Loucy (cell line): Measurements from ENCODE around the gene PACRG.

ENCODE experiments used
- H2AFZ ChIP-seq: fragments of 200-600 bp; sonication (generic); 2 replicates; pipeline ENCODE4 v1.6.0; 2016; ENCODE audit warnings: antibody characterized with exemption, mild to moderate bottlenecking, low read length, moderate library complexity
- H3F3A ChIP-seq: fragments of 200-600 bp; 2 replicates; pipeline ENCODE4 v1.6.0; 2016; ENCODE audit warnings: antibody characterized with exemption, low read depth, mild to moderate bottlenecking
- H3K27me3 ChIP-seq: fragments of 200-600 bp; sonication (generic); 2 replicates; pipeline ENCODE4 v1.6.1; 2014; ENCODE audit warnings: low read length, mild to moderate bottlenecking; ENCODE audit not compliant: insufficient read depth, poor library complexity, severe bottlenecking
- H3K36me3 ChIP-seq: fragments of 200-600 bp; sonication (generic); 2 replicates; pipeline ENCODE4 v1.6.1; 2016; ENCODE audit warnings: low read length; ENCODE audit not compliant: insufficient read depth
- H3K4me1 ChIP-seq: fragments of 200-600 bp; sonication (generic); 2 replicates; pipeline ENCODE4 v1.5.1; 2014; ENCODE audit warnings: low read length, mild to moderate bottlenecking; ENCODE audit not compliant: insufficient read depth, poor library complexity, severe bottlenecking
- H3K4me2 ChIP-seq: fragments of 200-600 bp; sonication (generic); 2 replicates; pipeline ENCODE4 v1.6.0; 2014; ENCODE audit warnings: antibody characterized with exemption, low read length, low read depth, mild to moderate bottlenecking; ENCODE audit not compliant: poor library complexity, severe bottlenecking
- H3K4me3 ChIP-seq: fragments of 200-600 bp; sonication (generic); 2 replicates; pipeline ENCODE4 v1.5.1; 2014; ENCODE audit warnings: low read length, mild to moderate bottlenecking, mixed read lengths; ENCODE audit not compliant: poor library complexity, severe bottlenecking
- H3K79me2 ChIP-seq: fragments of 200-600 bp; sonication (generic); 2 replicates; pipeline ENCODE4 v1.6.1; 2014; ENCODE audit warnings: low read length; ENCODE audit not compliant: insufficient read depth
- H3K9ac ChIP-seq: fragments of 200-600 bp; sonication (generic); 2 replicates; pipeline ENCODE4 v1.6.0; 2014; ENCODE audit warnings: mild to moderate bottlenecking, low read depth, low read length, moderate library complexity; ENCODE audit not compliant: poor library complexity, severe bottlenecking
- H3K9me2 ChIP-seq: fragments of 200-600 bp; sonication (generic); replicated peaks from 2 replicates; pipeline ENCODE4 v1.6.1; 2016; ENCODE audit warnings: low read depth, low read length, mixed read lengths
- H3K9me3 ChIP-seq: fragments of 200-600 bp; sonication (generic); 2 replicates; pipeline ENCODE4 v1.6.1; 2014; ENCODE audit warnings: mild to moderate bottlenecking, antibody characterized with exemption, low read length, low read depth; ENCODE audit not compliant: insufficient read depth
- H4K20me1 ChIP-seq: fragments of 200-600 bp; sonication (generic); 2 replicates; pipeline ENCODE4 v1.6.0; 2014; ENCODE audit warnings: antibody characterized with exemption, low read length, mild to moderate bottlenecking; ENCODE audit not compliant: insufficient read depth, poor library complexity, severe bottlenecking
- CTCF ChIP-seq: fragments of 200-600 bp; sonication (generic); conservative IDR thresholded peaks from 2 replicates; pipeline ENCODE4 v1.5.1; 2014; ENCODE audit warnings: mild to moderate bottlenecking, antibody characterized with exemption, low read length
- EZH2phosphoT487 ChIP-seq: fragments of 200-600 bp; IDR thresholded peaks from 2 replicates; pipeline ENCODE4 v1.6.1; 2018; ENCODE audit warnings: antibody characterized with exemption, mild to moderate bottlenecking, moderate library complexity, borderline replicate concordance

The PACRG gene

GRCh38 chr6:163288066-163288465, 560.3 kb downstream of the PACRG start:
- Histone ChIP-seq H3K27me3 (no peaks in the 10 kb centered on the region), H3K9ac (no peak overlapping the region), H4K20me1 (no peaks in the 10 kb centered on the region), H3K79me2 (no peaks in the 10 kb centered on the region), H3K36me3 (no peaks in the 10 kb centered on the region), H2AFZ (no peak overlapping the region), H3K4me1 (no peaks in the 10 kb centered on the region), H3K4me3 (no peak overlapping the region), H3K9me3 (no peaks in the 10 kb centered on the region; the same call in 1 of the 2 replicates), H3K9me2 (no peaks in the 10 kb centered on the region), H3F3A (no peaks in the 10 kb centered on the region), H3K4me2 (no peak overlapping the region)
- TF ChIP-seq EZH2phosphoT487 = no peak
- TF ChIP-seq CTCF = no peak

- no peaks in the 10 kb centered on the region for H3K4me1 ChIP-seq
- H3K9me3 ChIP-seq = no peaks in the 10 kb centered on the region; the same call in 1 of the 2 replicates
- no peak overlapping the region for H3K4me3 ChIP-seq
- H3F3A ChIP-seq = no peaks in the 10 kb centered on the region
- no peak overlapping the region for H2AFZ ChIP-seq
- H3K4me2 ChIP-seq = no peak overlapping the region
- no peaks in the 10 kb centered on the region for H3K36me3 ChIP-seq
- H3K9ac ChIP-seq = no peak overlapping the region
- no peaks in the 10 kb centered on the region for H3K79me2 ChIP-seq
- no peak for TF ChIP-seq CTCF
- TF ChIP-seq EZH2phosphoT487 = no peak
- H3K27me3 ChIP-seq = no peaks in the 10 kb centered on the region
- H4K20me1 ChIP-seq = no peaks in the 10 kb centered on the region
- H3K9me2 ChIP-seq = no peaks in the 10 kb centered on the region
These were observed 561.1 kb downstream of the PACRG start for GRCh38 chr6:163288915-163289314.

GRCh38 chr6:163289447-163289846, 561.7 kb downstream of the PACRG start:
- no peaks in the 10 kb centered on the region; the same call in 1 of the 2 replicates for H3K9me3 ChIP-seq
- no peaks in the 10 kb centered on the region for H3K36me3 ChIP-seq
- H3K79me2 ChIP-seq = no peaks in the 10 kb centered on the region
- H3K9ac ChIP-seq = no peak overlapping the region
- H2AFZ ChIP-seq = no peak overlapping the region
- TF ChIP-seq CTCF (no peak), EZH2phosphoT487 (no peak)
- no peak overlapping the region for H3K4me3 ChIP-seq
- H4K20me1 ChIP-seq = no peaks in the 10 kb centered on the region
- H3K27me3 ChIP-seq = no peaks in the 10 kb centered on the region
- no peaks in the 10 kb centered on the region for H3F3A ChIP-seq
- H3K4me1 ChIP-seq = no peaks in the 10 kb centered on the region
- H3K4me2 ChIP-seq = no peak overlapping the region
- H3K9me2 ChIP-seq = no peaks in the 10 kb centered on the region
